Measurements from ENCODE around the gene STAG1.

DNA sequence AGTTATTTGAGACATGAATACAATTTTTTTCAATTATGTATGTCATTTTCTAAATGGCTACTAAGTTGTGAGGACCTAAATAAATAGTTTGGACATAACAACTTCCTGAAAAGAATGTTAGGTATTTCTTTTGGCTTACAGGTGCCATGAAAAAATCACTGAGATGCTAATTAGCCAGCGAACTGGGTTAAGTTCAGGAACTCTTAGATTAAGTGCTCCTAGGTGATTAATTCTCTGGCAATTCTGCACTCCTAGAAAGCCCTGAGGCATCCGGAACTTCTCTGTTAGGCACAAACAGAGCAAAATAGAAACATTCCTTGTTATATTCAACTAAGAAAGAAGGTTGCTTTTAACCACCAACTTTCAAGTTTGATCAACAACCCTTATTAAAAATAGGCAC, 192.3 kb downstream of the STAG1 start:
- TF ChIP-seq, protein P1, sequence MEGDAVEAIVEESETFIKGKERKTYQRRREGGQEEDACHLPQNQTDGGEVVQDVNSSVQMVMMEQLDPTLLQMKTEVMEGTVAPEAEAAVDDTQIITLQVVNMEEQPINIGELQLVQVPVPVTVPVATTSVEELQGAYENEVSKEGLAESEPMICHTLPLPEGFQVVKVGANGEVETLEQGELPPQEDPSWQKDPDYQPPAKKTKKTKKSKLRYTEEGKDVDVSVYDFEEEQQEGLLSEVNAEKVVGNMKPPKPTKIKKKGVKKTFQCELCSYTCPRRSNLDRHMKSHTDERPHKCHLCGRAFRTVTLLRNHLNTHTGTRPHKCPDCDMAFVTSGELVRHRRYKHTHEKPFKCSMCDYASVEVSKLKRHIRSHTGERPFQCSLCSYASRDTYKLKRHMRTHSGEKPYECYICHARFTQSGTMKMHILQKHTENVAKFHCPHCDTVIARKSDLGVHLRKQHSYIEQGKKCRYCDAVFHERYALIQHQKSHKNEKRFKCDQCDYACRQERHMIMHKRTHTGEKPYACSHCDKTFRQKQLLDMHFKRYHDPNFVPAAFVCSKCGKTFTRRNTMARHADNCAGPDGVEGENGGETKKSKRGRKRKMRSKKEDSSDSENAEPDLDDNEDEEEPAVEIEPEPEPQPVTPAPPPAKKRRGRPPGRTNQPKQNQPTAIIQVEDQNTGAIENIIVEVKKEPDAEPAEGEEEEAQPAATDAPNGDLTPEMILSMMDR (IDR thresholded peaks at IDR 0.05; ENCODE audit: insufficient read depth, low read length, poor library complexity, severe bottlenecking), result no peak
- no peak for TF ChIP-seq EZH2phosphoT487 (conservative IDR thresholded peaks at IDR 0.05; ENCODE audit: low read length)

All from SU-DHL-6 (cell line).